Cardiac septum (tissue), 1 donor: ENCODE results near the gene HSPA8. TPM values are rescaled to one million over a fixed set of nuclear protein-coding genes. Genes with fewer than 3 reads are reported as not detected.

Source experiments
- total RNA-seq: library from RNA; stranded (reverse); fragmentation: NEBNext Ultra II Directional; extraction: Animal tissue kit (Norgen Biotek cat#: 25700); gene quantifications from one replicate; pipeline ENCODE4 v1.2.1, GENCODE V29; 2021
- donor health status: DM: no; HTN: no; CAD: no.

Gene HSPA8
- total RNA-seq, 1 donor from 2014 or later: 1,191 TPM

Other genes with a start within 250 kb of the HSPA8 start
- gene CRTAM, start 223.6 kb downstream of the HSPA8 start, total RNA-seq: 0.46 TPM
- gene JHY, start 179.4 kb downstream of the HSPA8 start, total RNA-seq: 1.3 TPM
- gene BSX, start 80.3 kb downstream of the HSPA8 start, total RNA-seq: not detected
- 5.9 TPM for gene CLMP, start 133.1 kb upstream of the HSPA8 start, total RNA-seq